NCI-H2196 (cell line): ENCODE data around the gene MRPL49.
A peak's percentile ranks its signal among the peaks of the same experiment; 100 is the strongest.
"Not testable (repeated sequence)": the region's sequence is repeated elsewhere in the genome, so short reads cannot be mapped to it uniquely, and the experiment has no call there.

Experiments
- DNase-seq: peaks from one replicate; lab custom pipeline; 2025; ENCODE audit not compliant: unreplicated experiment; lab: John Stamatoyannopoulos, UW

MRPL49 gene

DNA sequence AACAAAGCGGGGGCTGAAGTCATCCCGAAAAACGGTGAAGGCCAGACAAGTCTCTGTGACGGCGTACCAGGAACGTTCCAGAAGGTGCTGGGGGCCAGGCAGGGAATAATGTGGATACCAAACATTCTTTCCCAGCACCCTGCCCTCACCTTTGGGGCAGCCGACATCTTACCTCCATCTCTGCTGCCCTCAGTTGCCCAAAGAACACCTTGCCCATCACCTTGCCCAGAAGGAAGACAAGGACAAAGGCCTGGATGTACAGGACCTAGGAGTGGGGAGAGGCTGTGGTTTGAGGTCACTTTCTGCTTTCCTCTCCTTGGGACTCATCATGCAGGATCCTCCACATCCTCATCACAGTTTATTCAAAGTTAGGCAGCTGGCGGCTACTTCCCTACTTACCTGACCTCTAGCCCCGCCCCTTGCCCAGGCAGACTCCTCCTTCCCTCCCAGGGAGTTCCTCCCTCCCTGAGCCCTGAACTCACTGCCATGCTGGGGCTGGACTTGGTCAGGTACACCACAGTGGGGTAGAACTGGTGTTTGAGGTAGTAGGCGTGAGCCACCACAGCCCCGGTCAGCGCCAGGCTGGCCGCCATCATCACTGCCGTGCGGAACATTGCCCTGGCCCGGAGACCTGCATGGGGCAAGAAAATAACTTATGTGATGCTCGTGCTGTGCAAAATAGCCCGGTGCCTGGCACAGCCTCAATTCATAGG lies 11.0 kb downstream of the MRPL49 start:
- DNase-seq = peak; percentile 74

- DNase-seq = no peak
These were observed 11.6 kb downstream of the MRPL49 start for GRCh38 chr11:65133724-65134123.

- peak; percentile 92 for DNase-seq
These were observed 12.3 kb downstream of the MRPL49 start, which contains the start of gene SYVN1 for GRCh38 chr11:65134240-65134951. Gene SYVN1, minus strand, starts transcription at chr11:65134519. Its CDS starts 918 bp downstream, at chr11:65133601.

DNA sequence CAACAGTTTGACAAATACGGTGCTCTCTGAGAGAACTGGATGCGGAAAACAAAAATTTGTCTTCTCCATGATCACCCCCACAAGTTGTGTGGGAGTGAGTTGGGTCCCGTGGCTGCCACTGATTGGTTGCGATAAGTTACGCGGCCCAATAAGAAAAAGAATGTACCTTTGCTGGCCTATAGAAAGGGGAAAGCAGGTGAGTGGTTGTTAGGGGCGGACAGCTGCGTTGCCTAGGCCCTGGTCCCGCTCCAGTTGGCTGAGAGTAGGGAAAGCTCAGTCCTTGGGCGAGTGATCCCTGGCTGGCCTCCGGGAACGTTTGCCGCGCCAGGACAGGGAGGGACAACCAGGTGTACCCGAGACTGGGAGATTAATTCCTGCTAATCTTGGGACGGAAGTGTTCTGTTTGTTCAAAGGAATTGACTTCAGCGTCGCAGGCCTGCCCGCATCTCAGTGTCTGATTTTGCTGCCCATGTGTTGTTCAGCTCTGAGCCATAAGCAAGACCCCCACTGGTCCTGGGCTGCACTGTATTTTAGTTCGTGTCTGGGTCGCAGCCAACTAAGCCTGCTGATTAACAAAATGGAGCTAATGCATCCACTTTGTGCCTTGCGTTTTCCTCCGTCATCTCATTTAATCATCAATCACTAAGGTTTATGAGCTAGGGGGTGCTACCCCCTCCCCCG lies 13.0 kb downstream of the MRPL49 start:
- DNase-seq = peak; percentile 97

DNA sequence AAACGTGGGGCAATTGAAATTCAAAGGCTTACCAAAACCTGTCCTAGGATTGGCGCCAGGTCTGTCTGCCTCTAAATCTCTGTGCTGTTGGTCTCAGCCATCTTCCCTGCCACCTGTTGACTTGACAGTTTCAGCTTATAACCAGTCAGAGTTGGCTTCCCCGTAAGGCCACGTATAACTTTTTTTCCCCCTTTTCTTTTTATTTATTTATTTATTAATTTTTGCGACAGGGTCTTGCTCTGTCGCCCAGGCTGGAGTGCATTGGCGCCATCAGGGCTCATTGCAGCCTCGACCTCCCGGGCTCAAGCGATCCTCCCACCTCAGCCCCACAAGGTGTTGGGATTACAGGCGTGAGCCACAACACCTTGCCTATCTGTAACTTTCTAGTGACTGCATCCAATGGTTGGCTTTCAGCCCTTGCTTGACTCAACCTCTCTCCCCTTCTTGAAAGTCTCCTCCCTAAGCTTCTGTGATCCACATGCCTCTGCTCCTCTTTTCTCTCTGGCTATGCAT lies 13.6 kb downstream of the MRPL49 start:
- no peak for DNase-seq

- no peak for DNase-seq
These were observed 14.5 kb downstream of the MRPL49 start for GRCh38 chr11:65136515-65137096.

GRCh38 chr11:65141896-65142494 lies 19.9 kb downstream of the MRPL49 start:
- DNase-seq = no peak

- DNase-seq = no peak
These were observed 25.4 kb downstream of the MRPL49 start for GRCh38 chr11:65147352-65148075.

GRCh38 chr11:65148657-65149056 lies 26.5 kb downstream of the MRPL49 start:
- no peak for DNase-seq

GRCh38 chr11:65150131-65150508 lies 28.0 kb downstream of the MRPL49 start:
- not testable (repeated sequence) for DNase-seq

DNA sequence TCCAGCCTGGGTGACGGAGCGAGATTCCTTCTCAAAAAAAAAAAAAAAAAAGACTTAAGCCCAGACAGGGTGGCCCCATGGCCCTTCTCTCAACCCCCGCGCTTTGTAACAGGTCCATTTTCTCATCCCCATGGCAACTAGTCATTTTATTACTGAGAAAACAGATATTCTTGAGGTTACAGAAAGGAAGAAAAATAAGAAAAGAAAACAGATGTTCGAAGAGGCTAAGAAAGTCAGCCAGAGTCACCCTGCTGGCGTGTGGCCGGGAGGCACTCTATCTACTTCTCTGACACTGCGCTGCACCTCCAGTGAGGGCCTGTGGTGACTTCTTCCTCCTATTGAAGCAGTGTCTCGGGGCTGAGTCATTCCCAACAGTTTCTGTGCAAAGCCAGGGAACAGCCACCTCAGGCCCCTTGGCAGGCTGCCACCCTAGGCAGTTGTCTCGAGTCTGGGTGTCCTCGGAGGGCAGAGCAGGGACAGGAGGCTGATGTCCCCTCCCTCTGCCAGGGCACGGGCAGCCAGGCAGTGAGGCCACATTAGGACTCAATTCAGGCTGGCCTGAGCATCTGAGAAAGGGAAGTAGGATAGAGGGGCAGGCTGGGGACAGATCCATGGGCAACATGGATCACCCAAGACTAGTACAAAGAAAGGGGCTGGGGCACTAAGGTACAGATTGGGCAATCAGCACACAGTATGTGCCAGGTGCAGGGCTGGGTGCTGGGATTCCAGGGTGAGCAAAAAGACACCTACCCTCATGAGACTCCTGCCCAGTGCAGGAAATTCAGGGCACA lies 28.6 kb downstream of the MRPL49 start:
- DNase-seq = peak; percentile 94

DNA sequence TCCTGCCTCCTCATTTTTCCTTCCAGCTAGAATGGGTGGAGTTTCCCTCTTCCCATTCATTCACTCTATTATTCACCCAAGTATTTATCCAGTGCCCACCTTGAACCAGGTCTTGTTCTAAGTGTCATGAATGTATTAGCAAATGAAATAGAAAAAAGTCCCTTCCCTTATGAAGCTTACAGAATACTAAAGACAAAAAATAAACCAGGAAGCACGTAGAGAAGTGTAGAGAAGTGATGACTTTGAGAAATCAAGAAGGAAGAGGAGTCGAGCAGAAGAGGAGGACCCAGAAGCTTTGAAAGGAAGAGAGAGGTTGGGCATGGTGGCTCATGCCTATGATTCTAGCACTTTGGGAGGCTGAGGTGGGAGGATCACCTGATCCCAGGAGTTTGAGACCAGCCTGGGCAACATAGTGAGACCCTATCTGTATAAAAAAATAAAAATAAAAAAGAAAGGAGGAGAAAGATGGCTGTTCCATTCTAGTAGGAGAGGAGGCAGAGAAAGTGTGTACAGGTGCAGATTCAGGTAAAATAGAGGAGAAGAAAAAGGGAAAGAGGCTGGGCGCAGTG lies 29.3 kb downstream of the MRPL49 start:
- DNase-seq = no peak

DNA sequence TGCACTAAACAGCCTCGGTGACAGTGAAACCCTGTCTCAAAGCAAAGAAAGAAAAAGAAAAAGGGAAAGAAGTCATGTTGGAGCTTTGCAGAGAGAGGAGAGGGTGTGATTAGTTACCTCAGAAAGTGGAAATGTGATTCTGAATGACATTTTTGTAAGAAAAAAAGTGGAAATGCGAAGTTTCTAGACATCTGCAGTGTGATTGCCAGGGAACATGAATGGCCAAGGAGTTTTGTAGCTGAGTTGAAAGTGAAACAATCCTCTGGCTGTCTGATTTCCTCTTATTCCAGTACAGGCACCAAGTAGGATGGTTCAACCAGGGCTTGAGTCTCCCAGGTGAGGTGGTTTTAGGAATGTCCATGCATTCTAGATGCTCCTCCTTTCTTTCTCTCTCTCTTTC lies 30.0 kb downstream of the MRPL49 start:
- DNase-seq = no peak

GRCh38 chr11:65156256-65156655 lies 34.1 kb downstream of the MRPL49 start:
- no peak for DNase-seq

DNA sequence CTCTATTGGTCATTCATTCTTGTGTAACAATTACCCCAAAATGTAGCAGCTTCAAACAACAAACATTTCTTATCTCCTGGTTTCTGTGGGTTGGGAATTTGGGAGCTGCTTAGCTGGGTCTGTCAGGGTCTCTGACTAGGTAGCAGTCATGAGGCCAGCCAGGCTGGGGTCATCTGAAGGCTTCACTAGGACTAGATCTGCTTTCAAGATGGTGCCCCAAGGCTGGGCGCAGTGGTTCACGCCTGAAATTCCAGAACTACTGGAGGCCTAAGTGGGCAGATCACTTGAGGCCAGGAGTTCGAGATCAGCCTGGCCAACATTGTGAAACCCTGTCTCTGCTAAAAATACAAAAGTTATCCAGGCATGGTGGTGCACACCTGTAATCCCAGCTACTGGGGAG lies 34.8 kb downstream of the MRPL49 start:
- DNase-seq = no peak

GRCh38 chr11:65157336-65157735 lies 35.2 kb downstream of the MRPL49 start:
- no peak for DNase-seq

- DNase-seq = no peak
These were observed 36.9 kb downstream of the MRPL49 start for GRCh38 chr11:65159012-65159411.

- DNase-seq = no peak
These were observed 38.5 kb downstream of the MRPL49 start for GRCh38 chr11:65160643-65161042.

GRCh38 chr11:65163684-65164083 lies 41.6 kb downstream of the MRPL49 start:
- DNase-seq = no peak
